IPS-NIHi11 (cell line): ENCODE results near the gene ADAMTS6.

Experiments used
- DNase-seq: peaks from one replicate; pipeline ENCODE4 v3.0.0; 2012; ENCODE audit warnings: mixed read lengths, low spot score

ADAMTS6 gene

GRCh38 chr5:65279603-65280002 is 202.1 kb downstream of the ADAMTS6 start:
- DNase-seq: no peak

- no peak for DNase-seq
These were observed 205.4 kb downstream of the ADAMTS6 start for GRCh38 chr5:65276178-65276890.

GRCh38 chr5:65271906-65272305 is 209.8 kb downstream of the ADAMTS6 start:
- no peak for DNase-seq

GRCh38 chr5:65268525-65268924 is 213.2 kb downstream of the ADAMTS6 start:
- DNase-seq: no peak

- DNase-seq: no peak
These were observed 217.3 kb downstream of the ADAMTS6 start for GRCh38 chr5:65264420-65264819.

- no peak for DNase-seq
These were observed 218.4 kb downstream of the ADAMTS6 start for GRCh38 chr5:65263321-65263720.

GRCh38 chr5:65262649-65263059 is 219.1 kb downstream of the ADAMTS6 start:
- DNase-seq: no peak

GRCh38 chr5:65262096-65262495 is 219.6 kb downstream of the ADAMTS6 start:
- DNase-seq: peak; percentile 55

- no peak for DNase-seq
These were observed 220.2 kb downstream of the ADAMTS6 start for GRCh38 chr5:65261499-65261898.

GRCh38 chr5:65255294-65255693 is 226.4 kb downstream of the ADAMTS6 start:
- no peak for DNase-seq

- DNase-seq: no peak
These were observed 228.7 kb downstream of the ADAMTS6 start for GRCh38 chr5:65252977-65253376.

- DNase-seq: no peak
These were observed 232.8 kb downstream of the ADAMTS6 start for GRCh38 chr5:65248896-65249295.

GRCh38 chr5:65247594-65247993 is 234.1 kb downstream of the ADAMTS6 start:
- DNase-seq: no peak

- no peak for DNase-seq
These were observed 235.0 kb downstream of the ADAMTS6 start for GRCh38 chr5:65246741-65247140.

- no peak for DNase-seq
These were observed 237.7 kb downstream of the ADAMTS6 start for GRCh38 chr5:65244031-65244430.

- no peak for DNase-seq
These were observed 238.6 kb downstream of the ADAMTS6 start for GRCh38 chr5:65243161-65243560.

GRCh38 chr5:65229841-65230240 is 251.9 kb downstream of the ADAMTS6 start:
- DNase-seq: no peak

- DNase-seq: peak; percentile 55
These were observed 267.7 kb downstream of the ADAMTS6 start for GRCh38 chr5:65213921-65214525.

- no peak for DNase-seq
These were observed 272.4 kb downstream of the ADAMTS6 start for GRCh38 chr5:65209341-65209740.

GRCh38 chr5:65204966-65205365 is 276.8 kb downstream of the ADAMTS6 start:
- DNase-seq: no peak

GRCh38 chr5:65203746-65204145 is 278.0 kb downstream of the ADAMTS6 start:
- no peak for DNase-seq

GRCh38 chr5:65199993-65200675 is 281.6 kb downstream of the ADAMTS6 start:
- no peak for DNase-seq

- no peak for DNase-seq
These were observed 283.1 kb downstream of the ADAMTS6 start for GRCh38 chr5:65198456-65199120.
